ENCODE data around the gene PJA2. TPM values are rescaled to one million over a fixed set of nuclear protein-coding genes. Genes with fewer than 3 reads are reported as not detected.
A peak's percentile ranks its signal among the peaks of the same experiment; 100 is the strongest.

PJA2 gene
- total RNA-seq, 1 experiment from 2014 or later, result 55.2 TPM

DNA sequence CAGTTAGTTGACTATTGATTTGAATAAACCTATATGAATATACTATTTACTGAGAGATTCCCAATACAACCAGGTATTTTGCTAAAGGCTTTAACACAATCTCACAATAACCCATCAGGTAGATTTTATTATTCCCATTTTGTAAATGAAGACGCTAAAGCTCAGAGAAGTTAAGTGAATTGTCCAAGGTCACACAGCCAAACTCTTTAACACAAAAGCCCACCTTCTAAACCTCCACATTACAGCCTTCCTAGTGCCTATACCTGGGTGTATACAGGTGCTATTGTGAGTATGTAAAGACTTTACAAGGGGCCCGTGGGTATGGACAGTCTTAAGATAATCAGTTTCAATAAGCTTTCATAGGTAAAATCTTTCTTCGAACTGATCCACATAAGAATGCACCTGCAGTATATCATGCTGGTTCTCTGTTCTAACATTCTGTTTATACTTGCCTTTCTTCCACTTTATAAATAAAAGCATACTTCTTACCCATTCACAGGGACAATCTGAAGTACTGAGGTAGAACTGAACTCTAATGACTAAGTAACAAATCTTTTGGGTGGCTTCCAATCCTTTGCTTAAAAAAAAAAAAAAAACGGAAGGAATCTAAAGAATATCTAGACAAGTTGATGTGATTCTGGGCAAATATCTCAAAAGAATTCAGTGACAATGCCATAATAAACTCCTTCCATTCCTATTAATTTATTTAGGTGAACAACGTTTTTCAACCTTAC lies 59.1 kb downstream of the PJA2 start:
- DNase-seq (ENCODE audit: low spot score), result no peak

DNA sequence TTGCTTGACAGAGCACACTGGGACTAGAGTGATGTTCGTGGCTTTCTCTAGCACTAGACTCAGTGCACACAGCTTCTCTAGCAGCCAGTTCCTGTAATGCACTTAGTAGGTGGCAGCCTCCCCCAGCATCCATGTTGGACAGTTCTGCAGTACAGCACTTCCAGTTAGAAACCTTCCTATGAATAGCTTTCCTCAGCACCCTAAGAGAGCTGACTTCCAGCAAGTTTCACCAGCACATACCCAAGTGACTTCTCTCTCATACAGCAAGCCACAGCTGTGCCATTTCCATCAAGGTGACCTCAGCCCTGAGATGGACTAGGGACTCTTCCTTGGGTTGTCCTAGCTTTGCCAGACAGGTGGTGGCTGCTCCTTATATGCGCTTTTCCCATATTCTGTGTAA lies 60.4 kb downstream of the PJA2 start:
- no peak for DNase-seq (ENCODE audit: low spot score)

GRCh38 chr5:109347252-109347888 lies 62.4 kb downstream of the PJA2 start:
- no peak for DNase-seq (ENCODE audit: low spot score)

GRCh38 chr5:109345699-109346098 lies 64.1 kb downstream of the PJA2 start:
- DNase-seq (ENCODE audit: low spot score), result no peak

DNA sequence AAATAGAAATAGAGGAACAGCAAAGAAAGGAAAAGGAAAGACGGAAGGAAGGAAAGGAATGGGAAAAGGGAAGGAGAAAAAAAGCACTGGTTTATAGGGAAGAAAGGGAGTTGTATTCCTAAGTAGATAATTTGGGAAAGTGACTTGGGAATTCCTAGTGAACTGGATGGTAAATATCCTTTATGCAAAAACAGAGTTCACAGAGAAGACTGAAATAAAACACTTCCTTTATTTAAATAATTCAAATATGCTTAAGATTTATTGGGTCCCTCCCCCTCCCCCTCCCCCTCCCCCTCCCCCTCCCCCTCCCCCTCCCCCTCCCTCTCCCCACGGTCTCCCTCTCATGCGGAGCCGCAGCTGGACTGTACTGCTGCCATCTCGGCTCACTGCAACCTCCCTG lies 69.4 kb downstream of the PJA2 start:
- DNase-seq (ENCODE audit: low spot score), result no peak

DNA sequence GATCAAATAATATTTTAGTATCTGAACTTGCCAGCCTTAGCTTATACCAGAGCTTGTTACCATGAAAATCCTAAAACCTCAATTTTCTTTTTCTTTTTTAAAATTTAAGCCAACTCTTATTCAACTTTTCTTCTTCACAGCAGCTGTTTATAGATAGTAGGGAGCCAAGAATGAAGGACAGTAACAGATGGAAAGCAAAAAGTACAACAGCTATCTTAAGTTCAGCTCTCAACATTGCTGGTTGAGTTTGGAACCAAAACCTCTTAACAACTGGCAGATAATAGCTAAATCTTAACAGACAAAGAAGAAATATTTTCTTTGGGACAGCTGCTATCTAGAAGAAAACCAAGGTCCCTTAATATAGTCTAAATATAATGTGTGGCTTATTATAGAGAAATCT lies 74.7 kb downstream of the PJA2 start:
- DNase-seq (ENCODE audit: low spot score), result no peak

GRCh38 chr5:109334056-109334455 lies 75.7 kb downstream of the PJA2 start:
- no peak for DNase-seq (ENCODE audit: low spot score)

GRCh38 chr5:109329333-109330237 lies 80.2 kb downstream of the PJA2 start:
- DNase-seq (ENCODE audit: low spot score), result peak; percentile 37

- peak; percentile 3 for DNase-seq (ENCODE audit: low spot score)
Observed at GRCh38 chr5:109328626-109329025, 81.1 kb downstream of the PJA2 start.

DNA sequence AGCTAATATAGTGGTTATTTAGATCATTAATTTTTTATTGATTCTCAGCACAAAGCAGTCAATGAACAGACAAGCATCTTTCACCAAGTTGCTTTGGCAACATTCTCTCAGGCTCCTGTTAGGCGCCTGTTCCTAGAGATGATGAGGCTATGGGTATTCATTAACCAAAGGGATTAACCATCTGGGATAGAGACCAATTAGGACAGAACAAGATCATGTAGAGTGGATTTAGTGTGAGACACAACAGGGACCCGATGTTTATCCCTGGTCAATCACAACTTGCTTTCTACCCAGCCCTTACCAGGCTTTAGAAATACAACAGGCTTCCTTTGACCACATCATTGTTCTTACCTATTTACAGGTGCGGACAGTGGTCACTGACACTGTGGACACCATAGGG lies 82.2 kb downstream of the PJA2 start:
- DNase-seq (ENCODE audit: low spot score), result no peak

GRCh38 chr5:109326919-109327318 lies 82.9 kb downstream of the PJA2 start:
- no peak for DNase-seq (ENCODE audit: low spot score)

- DNase-seq (ENCODE audit: low spot score), result no peak
Observed at GRCh38 chr5:109325456-109325855, 84.3 kb downstream of the PJA2 start.

GRCh38 chr5:109324931-109325330 lies 84.8 kb downstream of the PJA2 start:
- no peak for DNase-seq (ENCODE audit: low spot score)

GRCh38 chr5:109324351-109324750 lies 85.4 kb downstream of the PJA2 start:
- DNase-seq (ENCODE audit: low spot score), result no peak

GRCh38 chr5:109322694-109323093 lies 87.1 kb downstream of the PJA2 start:
- DNase-seq (ENCODE audit: low spot score), result no peak

GRCh38 chr5:109319351-109319750 lies 90.4 kb downstream of the PJA2 start:
- DNase-seq (ENCODE audit: low spot score), result no peak

DNA sequence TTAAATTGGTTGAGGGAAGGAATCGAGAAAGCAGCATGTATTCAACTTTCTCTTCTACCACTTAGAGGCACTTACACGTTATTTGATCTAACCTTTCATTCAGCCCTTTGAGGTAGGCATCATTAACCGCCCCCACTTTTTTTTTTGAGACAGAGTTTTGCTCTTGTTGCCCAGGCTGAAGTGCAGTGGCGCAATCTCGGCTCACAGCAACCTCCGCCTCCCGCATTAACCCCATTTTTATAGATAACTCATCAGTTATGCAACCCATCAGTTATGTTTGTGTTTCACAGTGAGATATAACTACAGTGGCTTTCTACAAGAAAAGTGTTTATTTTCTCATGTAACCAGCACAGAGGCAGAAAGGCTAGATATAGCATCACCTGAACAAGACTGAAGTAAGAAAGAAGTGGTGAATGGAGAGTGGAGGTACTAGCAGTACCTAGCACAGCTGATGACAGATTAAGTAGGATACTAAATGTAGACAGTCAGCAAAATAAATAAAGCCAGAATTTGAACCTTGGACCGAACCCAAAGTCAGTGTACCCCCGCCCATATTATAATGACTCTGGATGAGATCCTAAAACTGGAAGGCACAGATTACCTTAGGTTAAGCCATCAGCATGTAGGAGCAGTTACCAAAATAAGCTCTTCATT lies 91.2 kb downstream of the PJA2 start:
- no peak for DNase-seq (ENCODE audit: low spot score)

DNA sequence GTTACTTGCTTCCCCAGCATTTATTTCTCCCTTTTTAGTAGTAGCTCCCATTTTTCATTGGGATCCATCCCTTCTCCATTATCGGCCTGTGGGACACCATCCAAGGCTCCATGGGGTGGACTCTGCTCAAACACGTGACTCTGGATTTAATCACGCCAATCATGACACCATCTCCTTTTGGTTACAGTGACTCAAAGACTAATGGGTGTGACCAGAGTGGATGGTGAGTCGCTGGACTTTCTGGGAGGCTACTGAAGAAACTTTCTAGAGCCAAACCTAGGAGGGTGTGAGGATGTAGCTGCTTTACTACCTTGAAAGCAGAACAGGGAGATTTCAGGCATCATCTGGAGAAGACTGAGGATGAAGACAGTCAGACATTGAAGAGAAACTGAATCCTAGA lies 93.1 kb downstream of the PJA2 start:
- peak; percentile 57 for DNase-seq (ENCODE audit: low spot score)

- DNase-seq (ENCODE audit: low spot score), result no peak
Observed at GRCh38 chr5:109315245-109315644, 94.5 kb downstream of the PJA2 start.

DNA sequence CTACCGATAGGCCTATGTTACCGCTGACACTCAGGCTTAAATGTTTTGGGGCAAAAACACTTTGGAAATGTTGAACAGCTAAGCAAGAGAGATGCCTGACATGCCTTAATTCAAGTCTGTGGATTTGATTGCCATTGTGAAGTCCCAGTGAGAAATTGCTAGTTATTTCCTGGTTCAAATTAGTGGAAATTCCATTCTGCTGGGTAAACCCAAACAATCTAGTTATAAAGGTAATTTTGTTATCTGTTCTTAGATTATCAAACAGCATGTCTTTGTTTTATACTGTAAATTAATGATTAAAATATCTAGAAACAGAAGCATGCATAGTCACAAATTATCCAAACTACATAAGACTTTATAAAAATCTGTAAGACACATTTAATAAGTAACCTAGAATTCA lies 96.6 kb downstream of the PJA2 start:
- DNase-seq (ENCODE audit: low spot score), result no peak

GRCh38 chr5:109312695-109313094 lies 97.1 kb downstream of the PJA2 start:
- no peak for DNase-seq (ENCODE audit: low spot score)

DNA sequence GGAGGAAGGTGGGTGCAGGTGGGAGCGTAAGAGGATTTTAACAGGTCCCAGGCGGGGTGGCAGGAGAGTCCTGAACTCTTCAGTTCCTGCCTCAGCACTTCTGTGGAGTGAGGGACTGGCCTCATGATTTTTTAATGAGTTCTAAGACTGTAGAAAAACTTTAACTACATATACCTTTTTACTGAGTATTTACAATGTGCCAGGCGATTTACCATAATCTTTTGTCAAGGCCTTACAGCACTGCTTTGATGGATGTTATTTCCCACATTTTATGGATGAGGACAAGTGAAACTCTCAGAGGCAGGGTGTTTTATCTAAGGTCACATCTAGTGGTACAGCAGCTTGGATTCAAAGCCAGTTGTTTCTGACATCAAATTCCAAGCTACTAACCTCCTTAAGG lies 99.5 kb downstream of the PJA2 start:
- DNase-seq (ENCODE audit: low spot score), result no peak
